Astrocyte (in vitro differentiated cells and primary cell): ENCODE data around the gene ITGB1BP1.

Experiments used
- CTCF ChIP-seq: IDR thresholded peaks from 2 replicates; pipeline ENCODE4 v1.5.1; 2011; ENCODE audit warnings: low read depth, mild to moderate bottlenecking, inconsistent platforms, low read length, moderate library complexity; ENCODE audit not compliant: insufficient read depth
- EZH2 ChIP-seq: IDR thresholded peaks from 2 replicates; pipeline ENCODE4 v1.6.1; 2012; ENCODE audit warnings: mild to moderate bottlenecking, low read length, inconsistent platforms; ENCODE audit not compliant: insufficient read depth

DNA sequence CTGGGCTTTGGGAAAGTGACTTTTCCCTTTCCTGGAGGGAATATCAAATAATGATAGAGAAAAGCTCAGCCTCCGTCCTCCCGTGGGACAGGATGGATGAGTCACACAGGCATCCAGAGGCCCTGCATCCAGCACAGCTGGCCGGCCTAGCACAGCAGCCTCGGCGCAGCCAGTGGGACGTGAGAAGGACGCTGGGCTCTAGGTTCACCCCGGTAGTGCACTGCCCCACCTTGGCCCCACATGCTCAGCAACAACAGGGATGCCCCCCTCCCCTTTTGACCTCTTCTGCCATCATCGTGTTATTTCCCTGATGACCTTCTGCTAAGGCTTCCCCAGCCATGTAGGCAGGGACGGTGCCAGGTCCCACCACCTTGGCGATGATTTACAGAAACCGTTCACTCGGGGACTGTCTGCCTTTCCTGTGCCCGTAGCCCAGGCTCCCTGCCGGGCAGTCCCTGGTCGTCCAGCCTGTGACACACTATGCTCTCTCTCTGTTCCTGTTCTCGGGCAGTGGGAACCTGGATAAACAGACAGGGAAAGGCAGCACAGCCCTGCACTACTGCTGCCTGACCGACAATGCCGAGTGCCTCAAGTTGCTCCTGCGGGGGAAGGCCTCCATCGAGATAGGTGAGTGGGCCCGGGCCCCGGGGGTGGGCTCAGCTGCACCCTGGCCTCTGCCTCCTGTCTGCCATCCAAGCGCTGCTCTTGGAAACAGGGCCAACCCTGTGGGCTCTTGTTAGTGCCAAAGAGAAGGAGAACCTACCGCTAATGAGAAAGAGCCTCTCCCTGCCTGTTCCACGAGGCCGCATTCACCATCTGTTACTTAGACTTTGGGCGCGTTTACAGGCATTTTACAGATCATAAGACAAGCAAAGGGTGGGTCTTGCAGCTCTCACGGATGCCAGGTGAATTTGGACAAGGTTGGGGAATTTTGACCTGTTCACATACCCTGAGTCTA is 44.6 kb downstream of the ITGB1BP1 start:
- TF ChIP-seq CTCF (no peak), EZH2 (no peak)
